ENCODE results near the gene CRY2. TPM values are rescaled to one million over a fixed set of nuclear protein-coding genes. Genes with fewer than 3 reads are reported as not detected.

CRY2 gene
- polyA plus RNA-seq, 4 donors: 27.3 to 34.1 (median 29.5) TPM

DNA sequence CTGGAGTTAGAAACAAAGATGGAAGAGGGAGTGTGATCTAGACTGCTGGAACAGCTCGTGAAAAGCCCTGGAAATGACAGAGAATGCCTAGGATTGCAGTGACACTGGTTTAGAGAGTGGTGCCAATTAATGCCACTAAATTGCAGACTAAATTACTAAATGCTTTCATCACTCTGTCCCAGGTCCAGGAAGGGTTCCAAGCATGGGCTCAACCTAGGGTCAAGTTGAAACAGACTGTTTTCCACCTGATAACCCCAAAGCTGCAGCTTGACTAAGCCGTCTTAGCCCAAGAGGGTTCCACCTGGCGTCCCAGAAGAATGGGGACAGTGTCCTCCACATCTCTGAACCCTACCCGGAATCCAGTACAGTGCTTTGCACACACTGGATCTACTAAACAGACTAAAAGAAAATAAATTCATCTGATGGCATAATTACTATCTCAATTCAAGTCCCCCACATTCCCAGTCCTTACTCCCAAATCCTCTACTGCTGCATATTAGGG lies 1.1 kb upstream of the CRY2 start:
- no peak for DNase-seq (ENCODE audit: low read depth in 4 of 4, low spot score in 2 of 4)

DNA sequence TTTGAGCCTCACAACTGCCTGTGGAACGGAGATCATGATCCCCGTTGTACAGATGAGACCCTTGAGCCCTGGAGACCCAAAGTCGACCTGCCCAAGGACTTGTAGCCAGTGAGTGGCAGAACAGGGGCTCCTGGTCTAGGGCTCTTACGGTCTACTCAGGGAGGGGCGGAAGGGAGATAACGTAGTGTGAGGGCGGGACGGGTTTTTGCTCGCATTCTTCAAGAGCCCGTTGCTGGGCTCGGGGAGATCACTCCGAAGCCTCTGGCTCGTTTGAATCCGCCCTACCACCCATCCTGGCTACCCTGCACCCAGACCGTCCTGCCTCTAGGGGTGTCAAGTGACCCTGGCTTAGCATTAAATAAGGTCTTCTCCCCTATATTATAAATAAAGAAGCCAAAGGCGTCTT lies 639 bp downstream of the CRY2 start:
- peak in 1 of 4 donors; percentile 32 for DNase-seq (ENCODE audit: low read depth in 4 of 4, low spot score in 2 of 4)

DNA sequence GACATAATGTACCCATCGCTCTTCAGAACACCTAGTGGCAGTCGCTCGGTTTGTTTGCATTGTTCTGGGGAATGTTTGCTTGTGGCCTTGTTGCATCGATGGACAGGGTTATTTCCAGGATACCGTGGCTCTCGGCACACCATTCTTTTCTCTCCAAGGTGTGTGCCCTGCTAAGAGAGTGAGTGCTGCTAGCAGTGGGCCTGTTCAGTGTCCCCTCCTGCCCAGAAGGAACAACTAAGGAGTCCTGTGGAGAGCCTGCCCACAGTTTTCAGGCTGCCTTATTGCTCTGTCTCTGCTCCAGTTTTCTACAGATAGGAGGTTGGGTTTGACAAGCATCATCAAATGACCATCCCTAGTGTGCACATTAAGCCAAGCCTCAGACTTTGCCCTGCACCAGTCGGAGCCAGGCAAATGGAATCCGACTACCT lies 1.4 kb downstream of the CRY2 start:
- DNase-seq (ENCODE audit: low read depth in 4 of 4, low spot score in 2 of 4): no peak

DNA sequence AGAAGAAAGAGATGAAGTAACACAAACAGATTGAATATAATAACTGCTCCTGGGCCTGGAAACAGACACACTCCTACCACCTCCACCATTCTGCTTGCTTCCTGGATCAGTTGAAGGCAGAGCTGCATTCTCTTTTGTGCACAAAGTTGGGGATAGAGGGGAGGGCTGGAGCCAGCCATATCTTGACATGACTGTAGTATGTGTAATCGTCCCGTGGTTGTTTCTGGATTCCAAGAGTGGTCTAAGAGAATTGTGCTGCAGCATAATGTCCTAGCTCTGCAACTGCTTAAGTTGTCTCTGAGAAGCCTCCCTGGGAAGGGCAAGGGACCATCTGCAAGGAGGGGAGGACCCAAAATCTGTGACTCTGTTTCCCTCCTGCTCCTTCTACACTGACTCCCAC lies 3.2 kb downstream of the CRY2 start:
- DNase-seq (ENCODE audit: low read depth in 4 of 4, low spot score in 2 of 4): no peak

DNA sequence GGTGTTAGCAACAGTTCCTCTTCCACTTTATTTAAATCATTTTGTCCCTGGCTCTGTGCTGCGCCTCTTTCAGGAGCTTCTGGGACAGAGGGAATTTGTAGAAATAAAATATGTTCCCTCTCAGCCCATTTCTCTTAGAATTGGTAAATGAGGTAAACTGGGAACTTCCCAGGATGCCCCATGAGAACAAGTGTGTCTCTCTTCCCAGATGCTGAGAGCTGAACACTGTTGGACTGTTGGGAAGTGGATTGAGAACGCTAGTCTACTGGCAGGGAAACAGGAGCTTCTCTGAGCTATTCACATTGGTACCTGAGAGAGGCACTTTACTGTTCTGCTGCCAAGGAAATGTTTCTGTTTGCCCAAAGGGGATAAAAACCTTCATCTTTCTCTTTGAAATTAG lies 4.0 kb downstream of the CRY2 start:
- no peak for DNase-seq (ENCODE audit: low read depth in 4 of 4, low spot score in 2 of 4)

DNA sequence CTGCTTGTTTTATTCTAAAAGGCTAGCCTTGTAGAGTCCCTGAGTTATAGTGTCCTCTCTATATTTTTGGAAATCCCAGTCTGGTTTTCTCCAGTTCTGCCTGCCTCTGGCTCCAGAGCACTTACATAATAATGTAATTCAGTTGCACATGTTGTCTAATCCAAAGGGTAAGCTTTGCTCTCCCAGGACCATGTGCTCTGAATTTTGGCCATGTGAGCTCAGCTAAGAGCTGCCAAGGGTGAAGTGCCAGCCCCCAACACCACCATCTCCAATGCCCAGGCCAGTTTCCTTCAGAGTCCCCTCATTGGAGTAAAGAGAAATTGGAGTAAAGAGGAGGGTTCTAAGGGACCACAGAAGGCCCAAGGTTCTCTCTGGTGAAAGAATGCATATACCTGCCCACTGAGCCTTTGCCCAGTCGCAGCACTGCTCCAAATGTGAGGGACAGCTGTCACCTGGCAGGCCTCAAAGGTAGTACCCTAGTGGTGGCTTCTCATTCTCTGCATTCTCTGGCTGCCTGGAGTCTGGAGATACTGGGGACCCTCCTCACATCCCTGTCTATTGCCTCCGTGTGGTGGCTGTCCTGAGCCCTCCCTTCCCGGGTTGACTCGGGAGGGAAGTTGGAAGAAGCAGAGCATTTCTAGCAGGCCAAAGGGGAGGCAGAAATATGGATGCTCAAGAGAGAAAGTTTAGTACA lies 4.9 kb downstream of the CRY2 start:
- DNase-seq (ENCODE audit: low read depth in 4 of 4, low spot score in 2 of 4): no peak

DNA sequence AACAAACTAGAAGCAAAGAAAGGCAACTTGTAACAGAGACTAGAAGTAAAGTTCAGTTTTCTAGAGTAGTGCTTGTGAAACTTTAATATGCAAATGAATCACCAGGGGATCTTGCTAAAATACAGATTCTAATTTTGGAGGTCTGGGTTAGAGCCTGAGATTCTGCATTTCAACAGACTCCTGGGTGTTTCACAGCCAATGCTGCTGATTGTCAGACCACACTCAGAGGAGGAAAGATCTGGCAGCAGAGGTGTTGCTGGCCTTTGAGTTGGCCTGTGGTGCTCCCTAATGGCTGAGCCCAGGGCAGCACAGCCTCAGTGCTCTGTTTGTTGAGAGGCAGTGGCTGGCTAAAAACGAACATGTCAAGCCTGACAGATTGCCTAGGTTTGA lies 5.4 kb downstream of the CRY2 start:
- DNase-seq (ENCODE audit: low read depth in 4 of 4, low spot score in 2 of 4): no peak

DNA sequence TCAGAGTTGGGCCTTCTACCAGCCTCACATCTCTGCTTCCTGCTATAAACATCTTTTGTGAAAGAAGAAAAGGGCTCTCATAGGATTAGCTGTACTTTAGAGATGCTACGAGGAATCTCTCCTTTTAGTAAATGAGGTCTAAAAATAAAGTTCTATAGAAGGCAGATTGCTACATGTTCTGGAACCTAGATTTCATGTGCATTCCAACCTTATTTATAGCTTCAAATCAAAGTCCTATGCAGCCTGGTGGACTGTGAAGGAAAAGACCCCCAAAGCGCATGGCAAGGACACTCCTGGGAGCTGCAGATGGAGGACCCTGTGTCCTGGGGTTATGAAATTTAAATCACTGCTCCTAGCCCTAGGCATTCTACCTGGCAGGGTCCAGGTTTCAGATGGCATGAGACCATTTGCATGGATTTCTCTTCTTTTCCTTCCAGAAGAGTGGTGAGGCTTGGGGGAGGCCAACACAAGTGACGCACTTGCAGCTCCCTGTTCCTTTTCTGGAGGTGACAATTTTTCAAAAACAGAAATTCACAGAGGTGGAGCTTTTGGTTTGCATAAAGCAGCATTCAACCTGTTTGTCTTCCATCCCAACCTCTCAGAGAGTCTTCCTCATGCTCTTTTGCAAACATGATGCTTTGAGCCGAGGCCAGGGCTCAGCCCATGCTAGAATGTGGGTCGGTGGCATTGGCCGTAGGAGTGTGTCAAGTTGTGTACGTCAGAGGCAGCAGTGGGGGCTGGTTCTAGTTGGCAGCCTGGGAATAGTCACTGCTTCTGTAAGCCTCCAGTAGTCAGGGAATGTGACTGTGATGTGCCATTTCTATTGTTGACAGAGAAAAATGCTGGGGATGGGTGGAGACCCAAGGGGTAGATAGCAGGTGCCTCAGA lies 6.3 kb downstream of the CRY2 start:
- no peak for DNase-seq (ENCODE audit: low read depth in 4 of 4, low spot score in 2 of 4)

DNA sequence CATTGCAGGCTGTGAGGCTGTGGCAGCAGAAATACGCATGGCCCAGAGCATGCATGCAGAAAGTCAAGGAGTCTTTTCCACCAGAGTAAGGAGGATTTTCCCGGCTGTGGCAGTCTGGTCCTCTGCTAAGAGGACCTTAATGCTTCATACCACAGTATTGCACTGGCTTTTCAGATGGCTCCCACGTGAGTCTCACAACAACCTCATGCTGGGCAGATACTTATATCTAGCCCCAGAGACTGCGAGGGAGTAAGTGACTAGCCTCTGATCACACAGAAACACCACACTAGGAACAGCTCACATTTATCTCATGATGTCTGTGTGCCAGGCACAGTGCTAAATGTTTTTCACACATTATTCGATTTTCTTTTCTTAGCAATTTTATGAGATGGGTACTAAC lies 8.0 kb downstream of the CRY2 start:
- no peak for DNase-seq (ENCODE audit: low read depth in 4 of 4, low spot score in 2 of 4)

DNA sequence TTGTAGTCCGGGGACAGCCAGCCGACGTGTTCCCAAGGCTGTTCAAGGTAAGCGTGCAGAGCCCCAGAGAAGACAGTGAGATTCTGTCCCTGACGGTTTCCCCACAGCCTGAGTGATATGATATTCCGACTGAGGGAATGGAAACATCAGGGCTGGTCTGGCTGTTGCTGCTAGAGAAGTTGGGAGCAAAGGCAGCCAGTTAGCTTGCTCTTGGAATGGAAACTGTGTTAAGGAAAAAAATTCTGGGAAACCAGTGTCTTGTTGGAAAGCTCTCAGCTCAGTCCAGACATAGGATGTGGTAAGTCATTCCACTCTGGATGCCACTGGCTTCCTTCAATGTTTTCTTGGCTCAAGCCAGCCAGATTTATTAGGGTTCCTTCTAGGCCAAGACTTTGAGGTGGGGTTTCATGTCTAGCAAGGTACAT lies 8.8 kb downstream of the CRY2 start:
- no peak for DNase-seq (ENCODE audit: low read depth in 4 of 4, low spot score in 2 of 4)

DNA sequence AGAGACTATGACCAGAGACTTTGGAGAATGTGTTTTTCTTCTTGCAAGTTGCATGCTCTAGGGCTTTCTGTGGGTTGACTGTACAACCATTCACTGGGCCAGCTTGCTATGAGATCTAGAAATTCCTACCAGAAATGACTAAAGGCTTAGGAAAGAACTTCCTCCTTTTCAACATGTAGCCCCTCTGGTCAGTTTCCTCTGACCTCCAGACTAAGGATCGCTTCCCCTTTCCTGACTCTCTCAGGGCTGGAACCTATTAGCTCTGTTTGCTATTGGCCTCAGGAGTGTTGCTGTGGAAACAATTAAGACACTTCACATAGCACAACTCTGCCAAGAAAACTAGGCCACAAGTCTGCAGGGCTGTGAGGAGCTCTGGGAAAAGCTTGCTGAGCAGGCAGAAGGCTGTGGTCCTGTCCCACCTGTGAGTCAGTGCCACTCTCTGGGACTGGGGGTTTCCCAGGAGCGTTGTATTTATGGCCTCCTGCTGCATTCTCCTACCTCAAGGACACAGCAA lies 10.7 kb downstream of the CRY2 start:
- DNase-seq (ENCODE audit: low read depth in 4 of 4, low spot score in 2 of 4): no peak

DNA sequence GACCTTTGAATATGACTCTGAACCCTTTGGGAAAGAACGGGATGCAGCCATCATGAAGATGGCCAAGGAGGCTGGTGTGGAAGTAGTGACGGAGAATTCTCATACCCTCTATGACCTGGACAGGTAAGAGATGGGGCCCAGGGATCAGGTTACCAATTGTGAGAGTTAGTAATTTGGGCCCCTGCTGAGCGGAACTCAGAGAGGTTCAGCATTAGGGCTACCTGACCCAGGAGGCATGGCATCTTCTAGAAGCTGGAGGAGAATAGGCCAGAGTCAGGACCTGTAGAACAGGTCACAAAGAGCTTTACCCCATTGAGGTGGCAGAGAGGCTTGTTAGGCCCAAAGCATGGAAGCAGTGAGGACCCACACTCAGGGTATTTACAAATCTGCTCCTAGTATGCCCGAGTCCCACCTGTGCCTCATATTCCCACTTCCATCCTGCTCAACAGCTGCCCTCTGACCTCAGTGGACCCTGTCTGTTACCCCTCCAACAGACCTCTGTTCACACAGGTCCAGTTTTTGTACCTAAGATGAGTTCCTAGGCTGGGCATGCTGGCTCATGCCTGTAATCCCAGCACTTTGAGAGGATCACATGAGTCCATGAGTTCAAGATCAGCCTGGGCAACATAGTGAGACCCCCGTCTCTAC lies 11.6 kb downstream of the CRY2 start:
- no peak for DNase-seq (ENCODE audit: low read depth in 4 of 4, low spot score in 2 of 4)

DNA sequence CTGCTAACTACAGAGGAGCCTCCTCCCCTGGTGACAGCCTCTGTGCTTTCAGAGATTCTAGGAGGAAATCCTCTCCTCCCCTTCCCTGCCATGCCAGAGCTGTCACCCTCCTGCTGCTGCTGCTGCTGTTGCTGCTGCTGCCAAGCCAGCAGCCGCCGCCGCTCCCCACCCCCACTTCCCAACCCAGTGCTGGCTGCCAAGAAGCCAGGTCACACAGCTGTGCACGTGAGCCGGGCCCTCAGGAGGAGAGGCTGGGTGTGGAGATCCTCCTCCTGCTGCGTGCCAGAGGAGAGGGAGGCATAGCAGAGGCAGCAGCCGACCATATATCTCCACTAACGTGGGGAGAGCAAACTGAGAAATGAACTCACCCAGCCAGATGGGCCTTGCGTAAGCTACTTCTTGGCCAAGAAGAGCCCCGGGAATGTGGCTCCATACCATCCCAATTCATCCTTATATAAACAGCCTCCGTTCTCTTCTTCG lies 12.4 kb downstream of the CRY2 start:
- peak in 1 of 4 donors; percentile 37 for DNase-seq (ENCODE audit: low read depth in 4 of 4, low spot score in 2 of 4)

DNA sequence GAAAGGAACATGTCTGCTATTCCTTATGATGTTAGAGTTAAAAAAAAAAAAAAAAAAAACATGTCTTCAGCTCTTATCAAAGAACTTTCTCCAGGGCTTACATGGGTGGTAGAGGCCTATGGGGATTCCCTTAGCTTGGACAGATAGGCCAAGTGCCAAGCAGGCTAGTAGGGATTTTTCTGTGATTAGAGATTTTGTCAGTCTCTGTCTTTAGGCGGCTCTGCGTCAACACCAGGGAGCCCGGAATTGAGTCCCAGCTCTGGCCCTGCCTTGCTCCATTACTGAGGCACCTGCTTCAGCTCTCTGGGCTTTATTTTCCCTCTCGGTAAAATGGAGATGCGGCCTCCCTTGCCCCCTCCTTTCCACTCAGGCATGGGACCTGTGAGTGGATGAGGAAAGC lies 13.1 kb downstream of the CRY2 start:
- no peak for DNase-seq (ENCODE audit: low read depth in 4 of 4, low spot score in 2 of 4)

DNA sequence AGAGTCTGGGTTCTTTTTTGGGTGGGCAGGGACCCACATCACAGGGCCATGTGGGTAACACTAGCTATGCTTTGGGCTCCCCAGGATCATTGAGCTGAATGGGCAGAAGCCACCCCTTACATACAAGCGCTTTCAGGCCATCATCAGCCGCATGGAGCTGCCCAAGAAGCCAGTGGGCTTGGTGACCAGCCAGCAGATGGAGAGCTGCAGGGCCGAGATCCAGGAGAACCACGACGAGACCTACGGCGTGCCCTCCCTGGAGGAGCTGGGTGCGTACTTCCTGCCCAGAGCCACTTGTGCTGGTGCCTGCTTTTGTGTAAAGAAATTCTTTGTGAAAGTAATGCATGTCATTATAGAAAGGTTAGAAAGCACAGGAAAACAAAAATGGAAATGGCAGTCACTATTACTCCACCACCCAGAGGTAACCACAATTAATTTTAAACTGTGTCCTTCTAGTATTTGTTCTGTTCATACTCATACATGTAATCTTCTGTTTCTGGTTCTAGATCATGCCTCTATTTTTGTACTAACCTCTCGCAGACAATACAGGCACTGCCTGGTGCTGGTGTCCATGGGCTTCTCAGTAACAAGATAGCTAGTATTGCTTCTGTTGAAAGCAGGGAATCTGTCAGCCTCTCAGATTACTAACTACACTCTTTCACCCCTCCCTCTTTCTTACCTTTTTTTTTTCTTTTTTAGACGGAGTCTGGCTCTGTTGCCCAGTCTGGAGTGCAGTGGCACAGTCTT lies 13.7 kb downstream of the CRY2 start:
- DNase-seq (ENCODE audit: low read depth in 4 of 4, low spot score in 2 of 4): no peak

DNA sequence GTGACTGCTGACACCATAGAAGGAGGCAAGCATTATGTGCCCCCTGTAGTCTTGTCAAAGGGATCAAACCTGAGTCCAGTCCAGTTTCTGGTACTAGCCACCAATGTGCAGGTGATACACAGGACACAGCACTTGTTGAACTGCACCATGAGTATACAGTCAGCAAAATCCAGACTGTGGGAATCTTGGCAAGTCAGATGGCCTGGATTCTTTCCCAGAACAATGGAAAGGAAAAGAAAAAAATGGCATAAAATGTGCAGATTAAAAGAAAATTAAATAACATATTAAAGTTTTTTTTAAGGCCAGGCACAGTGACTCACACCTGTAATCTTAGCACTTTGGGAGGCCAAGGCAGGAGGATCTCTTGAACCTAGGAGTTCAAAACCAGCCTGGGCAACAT lies 16.8 kb downstream of the CRY2 start:
- DNase-seq (ENCODE audit: low read depth in 4 of 4, low spot score in 2 of 4): no peak

DNA sequence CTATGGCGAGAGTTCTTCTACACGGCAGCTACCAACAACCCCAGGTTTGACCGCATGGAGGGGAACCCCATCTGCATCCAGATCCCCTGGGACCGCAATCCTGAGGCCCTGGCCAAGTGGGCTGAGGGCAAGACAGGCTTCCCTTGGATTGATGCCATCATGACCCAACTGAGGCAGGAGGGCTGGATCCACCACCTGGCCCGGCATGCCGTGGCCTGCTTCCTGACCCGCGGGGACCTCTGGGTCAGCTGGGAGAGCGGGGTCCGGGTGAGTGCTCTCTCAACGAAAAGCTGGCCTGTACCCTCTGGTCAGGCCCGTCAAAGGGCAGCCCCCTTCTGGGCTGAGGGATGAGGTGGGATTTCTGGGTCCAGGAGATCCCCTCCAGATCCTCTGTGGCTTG lies 22.3 kb downstream of the CRY2 start:
- DNase-seq (ENCODE audit: low read depth in 4 of 4, low spot score in 2 of 4): no peak

DNA sequence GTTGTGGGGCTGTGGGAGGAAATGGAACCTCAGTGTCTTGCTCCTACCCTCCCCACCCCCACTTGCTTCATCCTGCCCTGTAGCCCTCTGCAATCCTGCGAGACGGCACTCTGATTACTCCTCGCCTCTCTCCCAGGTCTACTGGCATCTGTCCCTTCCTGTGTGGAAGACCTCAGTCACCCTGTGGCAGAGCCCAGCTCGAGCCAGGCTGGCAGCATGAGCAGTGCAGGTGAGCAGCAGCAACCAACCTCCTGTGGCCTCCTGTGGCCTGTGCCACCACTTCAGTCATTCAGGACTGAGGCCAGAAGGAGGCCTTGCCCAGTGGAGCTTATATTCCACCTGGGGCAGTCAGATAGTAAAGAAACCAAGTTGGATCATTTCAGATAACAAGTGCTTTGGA lies 23.4 kb downstream of the CRY2 start:
- no peak for DNase-seq (ENCODE audit: low read depth in 4 of 4, low spot score in 2 of 4)

DNA sequence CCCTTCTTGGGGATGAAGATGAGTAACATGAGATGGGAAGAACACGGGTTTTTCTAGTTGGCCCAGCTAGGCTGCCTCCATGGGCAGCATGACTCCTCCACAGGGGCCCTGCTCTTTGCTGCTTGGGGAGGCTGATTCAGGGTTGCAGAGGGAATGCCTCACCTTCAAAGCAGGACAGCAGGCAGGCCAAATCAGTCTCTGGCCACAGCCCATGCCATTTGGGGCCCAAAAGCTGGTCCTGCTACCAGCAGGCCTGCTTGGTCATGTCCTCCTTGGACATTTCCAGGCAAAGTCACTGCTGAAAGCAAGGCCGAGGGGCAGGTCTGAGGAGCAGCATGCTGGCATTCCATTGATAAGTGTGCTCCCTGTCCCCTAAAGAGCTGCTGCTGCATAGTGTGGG lies 24.4 kb downstream of the CRY2 start:
- no peak for DNase-seq (ENCODE audit: low read depth in 4 of 4, low spot score in 2 of 4)

DNA sequence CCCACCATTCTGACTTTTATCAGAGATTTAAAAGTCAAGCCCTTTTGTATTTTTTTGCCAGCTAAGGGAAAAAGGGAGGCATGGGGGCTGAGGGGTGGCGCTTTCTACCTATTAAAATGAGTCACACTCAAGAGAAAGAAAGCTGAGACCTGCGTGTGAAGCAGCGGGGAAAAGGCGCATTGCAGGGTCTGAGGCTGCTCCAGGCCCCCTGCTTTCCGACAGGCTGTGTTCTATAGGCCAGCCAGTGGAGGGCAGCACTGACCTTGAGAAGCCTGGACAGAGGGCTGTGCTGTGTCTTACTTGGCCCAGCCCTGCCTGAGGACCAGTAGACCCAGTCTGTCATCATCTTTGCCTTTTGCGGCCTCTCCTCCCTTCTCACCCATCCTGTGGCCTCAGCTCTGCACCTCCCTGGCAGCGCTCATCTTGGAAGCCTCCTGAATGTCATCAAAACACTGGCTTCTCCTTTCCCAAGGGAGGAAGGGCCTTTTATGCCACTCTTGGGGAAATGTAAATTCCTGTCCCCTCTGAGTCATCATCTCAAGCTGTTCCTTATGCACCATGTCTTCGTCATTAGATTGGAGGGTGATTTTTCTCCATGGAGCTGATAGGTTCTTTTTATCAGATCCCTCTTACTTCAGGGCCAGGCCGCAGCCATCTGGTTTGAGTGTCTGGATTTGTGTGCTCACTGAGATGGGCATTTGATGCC lies 25.5 kb downstream of the CRY2 start:
- DNase-seq (ENCODE audit: low read depth in 4 of 4, low spot score in 2 of 4): no peak

Measured in left renal cortex interstitium (tissue), 4 donors.